HCT116 (cell line): Measurements from ENCODE around the gene SAMHD1. TPM values are rescaled to one million over a fixed set of nuclear protein-coding genes. Genes with fewer than 3 reads are reported as not detected.

Source experiments
- ATAC-seq: fragments of 200-7000 bp; cut with Tn5 transposase; 2 replicates; pipeline ENCODE4 v1.9.1; 2020; ENCODE audit warnings: mild to moderate bottlenecking, moderate library complexity
- BruUV-seq: library from RNA; stranded (reverse); fragments of 400-500 nt; replicated peaks from 2 replicates; lab custom pipeline; 2021; lab: Mats Ljungman, UMichigan
- CTCF ChIA-PET: fragments of 300-600 bp; sonication (Branson Sonifier 250); formaldehyde crosslinking; loops from one replicate; lab custom pipeline; 2021; ENCODE audit warnings: antibody characterized with exemption; lab: Charles Lee
- POLR2A ChIA-PET: fragments of 300-600, 350-600 bp; sonication (Branson Sonifier 250); formaldehyde crosslinking; loops from one replicate; lab custom pipeline; 2021; ENCODE audit warnings: antibody characterized with exemption; lab: Charles Lee
- RAD21 ChIA-PET, 2 experiments: fragments of 300-600 bp; sonication (Branson Sonifier 250); formaldehyde crosslinking; loops; one replicate each; lab custom pipeline; 2023; ENCODE audit warnings: low total read pairs in 2 of 2; ENCODE audit not compliant: uncharacterized antibody in 2 of 2, unreplicated experiment in 2 of 2, low non-redundant PET in 1 of 2; lab: Charles Lee
- DNase-seq: peaks from one replicate; pipeline ENCODE4 v3.0.0-alpha.2; 2010; ENCODE audit warnings: low read depth, low spot score
- H2AFZ ChIP-seq: fragments of 200-600 bp; shearing (Covaris generic), sonication (generic); 2 replicates; pipeline ENCODE4 v1.6.1; 2017; ENCODE audit warnings: low read depth, mixed run types, mixed read lengths, antibody characterized with exemption, low read length; ENCODE audit not compliant: poor library complexity, severe bottlenecking
- H3K27ac ChIP-seq: 2 replicates; pipeline ENCODE4 v1.5.1; 2012; ENCODE audit warnings: low read depth, low read length
- H3K27me3 ChIP-seq: fragments of 200-600 bp; sonication (generic); 2 replicates; pipeline ENCODE4 v1.6.1; 2016; ENCODE audit warnings: mixed run types, low read length, mixed read lengths; ENCODE audit not compliant: insufficient read depth
- H3K36me3 ChIP-seq, 2 experiments: fragments of 200-500 bp in 1 of 2; fragments of 200-600 bp in 1 of 2; sonication (Bioruptor generic) in 1 of 2; sonication (generic) in 1 of 2; 2 replicates each; pipeline versions ENCODE4 v1.5.1 to v1.6.1; 2014 to 2016; ENCODE audit warnings: low read length in 2 of 2, inconsistent platforms in 1 of 2, mixed read lengths in 1 of 2, mixed run types in 1 of 2; ENCODE audit not compliant: insufficient read depth in 2 of 2, control insufficient read depth in 1 of 2
- H3K4me1 ChIP-seq, 2 experiments: fragments of 200-600 bp in 1 of 2; sonication (generic) in 1 of 2; 2 replicates each; pipeline versions ENCODE4 v1.5.1 to v1.6.1; 2012 to 2017; ENCODE audit warnings: low read length in 2 of 2, inconsistent platforms in 1 of 2, mild to moderate bottlenecking in 1 of 2, mixed read lengths in 1 of 2, mixed run types in 1 of 2, moderate library complexity in 1 of 2; ENCODE audit not compliant: insufficient read depth in 2 of 2, control insufficient read depth in 1 of 2
- H3K4me2 ChIP-seq: fragments of 200-600 bp; sonication (generic); 2 replicates; pipeline ENCODE4 v1.6.1; 2017; ENCODE audit warnings: mixed run types, low read length, mixed read lengths
- H3K4me3 ChIP-seq, 2 experiments: fragments of 200-600 bp in 1 of 2; sonication (generic) in 1 of 2; replicated peaks in 1 of 2; 2 replicates each; pipeline ENCODE4 v1.5.1; 2011 to 2016; ENCODE audit warnings: low read length in 2 of 2, control low read depth in 1 of 2, low read depth in 1 of 2, mild to moderate bottlenecking in 1 of 2, mixed read lengths in 1 of 2, mixed run types in 1 of 2
- H3K79me2 ChIP-seq: fragments of 200-600 bp; sonication (generic); 2 replicates; pipeline ENCODE4 v1.6.1; 2017; ENCODE audit warnings: mild to moderate bottlenecking, mixed run types, low read length, moderate library complexity, mixed read lengths; ENCODE audit not compliant: insufficient read depth
- H3K9ac ChIP-seq: fragments of 200-600 bp; sonication (generic); 2 replicates; pipeline ENCODE4 v1.6.1; 2016; ENCODE audit warnings: low read length, mixed read lengths
- H3K9me2 ChIP-seq: fragments of 200-600 bp; sonication (generic), shearing (Covaris generic); 2 replicates; pipeline ENCODE4 v1.6.1; 2017; ENCODE audit warnings: mixed run types, mild to moderate bottlenecking, moderate library complexity; ENCODE audit not compliant: insufficient read depth
- H3K9me3 ChIP-seq, 2 experiments: fragments of 200-500 bp in 1 of 2; fragments of 200-600 bp in 1 of 2; sonication (Bioruptor generic) in 1 of 2; sonication (generic) in 1 of 2; 2 replicates each; pipeline ENCODE4 v1.6.1; 2014 to 2017; ENCODE audit warnings: low read length in 2 of 2, mixed read lengths in 2 of 2, inconsistent platforms in 1 of 2, low read depth in 1 of 2, mild to moderate bottlenecking in 1 of 2, mixed run types in 1 of 2, moderate library complexity in 1 of 2; ENCODE audit not compliant: control insufficient read depth in 1 of 2, insufficient read depth in 1 of 2
- H4K20me1 ChIP-seq: fragments of 200-600 bp; sonication (generic), shearing (Covaris generic); 2 replicates; pipeline ENCODE4 v1.6.1; 2017; ENCODE audit warnings: mixed run types, mild to moderate bottlenecking, moderate library complexity; ENCODE audit not compliant: insufficient read depth
- CBX3 ChIP-seq: IDR thresholded peaks from 2 replicates; pipeline ENCODE4 v1.6.1; 2012; ENCODE audit warnings: low read depth
- CEBPB ChIP-seq: IDR thresholded peaks from 2 replicates; pipeline ENCODE4 v1.6.1; 2012; ENCODE audit warnings: low read depth
- CTCF ChIP-seq, 3 experiments: fragments of 200-600 bp in 1 of 3; sonication (generic) in 1 of 3; IDR thresholded peaks in 2 of 3; conservative IDR thresholded peaks in 1 of 3; 2 replicates each; pipeline ENCODE4 v1.5.1; 2012 to 2017; ENCODE audit warnings: low read depth in 2 of 3, low read length in 2 of 3, antibody characterized with exemption in 1 of 3, borderline replicate concordance in 1 of 3, control low read depth in 1 of 3, mild to moderate bottlenecking in 1 of 3, mixed read lengths in 1 of 3, mixed run types in 1 of 3, moderate library complexity in 1 of 3; ENCODE audit not compliant: insufficient read depth in 1 of 3
- EZH2phosphoT487 ChIP-seq: fragments of 200-600 bp; IDR thresholded peaks from 2 replicates; pipeline ENCODE4 v1.6.1; 2018; ENCODE audit warnings: antibody characterized with exemption, borderline replicate concordance
- FOSL1 ChIP-seq: IDR thresholded peaks from 2 replicates; pipeline ENCODE4 v1.6.1; 2012; ENCODE audit warnings: low read depth
- MAX ChIP-seq: IDR thresholded peaks from 2 replicates; pipeline ENCODE4 v1.6.1; 2012
- POLR2A ChIP-seq: IDR thresholded peaks from 2 replicates; pipeline ENCODE4 v1.7.0; 2011; ENCODE audit warnings: borderline replicate concordance; ENCODE audit not compliant: insufficient read depth, insufficient read length; ENCODE audit errors: extremely low read depth
- RAD21 ChIP-seq: IDR thresholded peaks from 2 replicates; pipeline ENCODE4 v1.6.1; 2012; ENCODE audit warnings: low read depth, mild to moderate bottlenecking
- REST ChIP-seq: IDR thresholded peaks from 2 replicates; pipeline ENCODE4 v1.6.1; 2012; ENCODE audit warnings: low read depth
- SIN3A ChIP-seq: IDR thresholded peaks from 2 replicates; pipeline ENCODE4 v1.6.1; 2012; ENCODE audit warnings: low read depth
- SP1 ChIP-seq: IDR thresholded peaks from 2 replicates; pipeline ENCODE4 v1.6.1; 2012; ENCODE audit warnings: low read depth
- SRF ChIP-seq: IDR thresholded peaks from 2 replicates; pipeline ENCODE4 v1.6.1; 2012; ENCODE audit warnings: low read depth
- ZBTB33 ChIP-seq: IDR thresholded peaks from 2 replicates; pipeline ENCODE4 v1.6.1; 2011; ENCODE audit warnings: mild to moderate bottlenecking, low read length, moderate library complexity; ENCODE audit not compliant: insufficient replicate concordance; ENCODE audit errors: extremely low read depth
- ZNF274 ChIP-seq: fragments of 200-500 bp; sonication (Bioruptor generic); IDR thresholded peaks from 2 replicates; pipeline ENCODE4 v1.6.1; 2014; ENCODE audit warnings: mild to moderate bottlenecking, low read depth, low read length, inconsistent platforms
- intact Hi-C: fragments of 100-400 bp; cut with micrococcal nuclease; formaldehyde crosslinking; loops from 2 replicates; pipeline ENCODE4 v1.10.0; 2022
- total RNA-seq: library from RNA; stranded (reverse); gene quantifications from one replicate; pipeline ENCODE4 v1.2.1, GENCODE V29; 2021; ENCODE audit not compliant: unreplicated experiment

The SAMHD1 gene
- total RNA-seq, 1 experiment from 2014 or later: 21.4 TPM

GRCh38 chr20:36916199-36916598 is 35.3 kb downstream of the SAMHD1 start:
- DNase-seq: no peak
- no peaks in the 10 kb centered on the region for H3K9me2 ChIP-seq
- H3K79me2 ChIP-seq: no peaks in the 10 kb centered on the region
- H3K27me3 ChIP-seq: no peaks in the 10 kb centered on the region
- no peaks in the 10 kb centered on the region; a peak in 1 of 4 replicates for H3K36me3 ChIP-seq
- ChIA-PET CTCF (no interaction called here), POLR2A (no interaction called here), RAD21 (no interaction called here)
- intact Hi-C loops: loop anchor here (10.0 kb wide), 2 partner anchors 301 to 701 kb away; no protein-coding TSS in a partner anchor
- H3K4me3 ChIP-seq: no peak overlapping the region
- no peak overlapping the region for H3K27ac ChIP-seq
- no peak overlapping the region for H3K9ac ChIP-seq
- no peaks in the 10 kb centered on the region for H4K20me1 ChIP-seq
- H3K9me3 ChIP-seq: no peaks in the 10 kb centered on the region
- no TSS peak for BruUV-seq
- H3K4me2 ChIP-seq: no peak overlapping the region
- no peak for TF ChIP-seq POLR2A
- TF ChIP-seq SRF: no peak
- no peak for TF ChIP-seq RAD21
- TF ChIP-seq ZBTB33: no peak
- TF ChIP-seq FOSL1: no peak
- TF ChIP-seq SIN3A: no peak
- no peak for TF ChIP-seq SP1
- TF ChIP-seq CTCF (IDR thresholded peaks at IDR 0.05 in 2 of 3, conservative IDR thresholded peaks at IDR 0.05 in 1 of 3; ENCODE audit: borderline replicate concordance in 1 of 3, insufficient read depth in 1 of 3, low read depth in 2 of 3, low read length in 2 of 3): no peak
- TF ChIP-seq MAX: no peak
- TF ChIP-seq REST: no peak
- no peak for TF ChIP-seq EZH2phosphoT487
- TF ChIP-seq ZNF274: no peak
- no peak for TF ChIP-seq CEBPB
- no peak for TF ChIP-seq CBX3
- H3K4me1 ChIP-seq: no peaks in the 10 kb centered on the region
- H2AFZ ChIP-seq: no peak overlapping the region
- no peak for ATAC-seq
